Measurements from ENCODE around the gene KCNE3.

GRCh38 chr11:74452366-74452765 is 15.0 kb downstream of the KCNE3 start:
- TF ChIP-seq CTCF (optimal IDR thresholded peaks at IDR 0.05 in 1 of 3, IDR thresholded peaks at IDR 0.05 in 1 of 3, conservative IDR thresholded peaks at IDR 0.05 in 1 of 3; ENCODE audit: extremely low read depth in 1 of 3, insufficient read depth in 2 of 3, low read length in 3 of 3) (no peak), EZH2 (IDR thresholded peaks at IDR 0.05; ENCODE audit: low read length) (no peak)

Measured in keratinocyte (primary cell).